ENCODE measurements around the gene KLHL17.
"Not testable (repeated sequence)": the region's sequence is repeated elsewhere in the genome, so short reads cannot be mapped to it uniquely, and the experiment has no call there.

The KLHL17 gene

GRCh38 chr1:982765-983436 is 22.5 kb downstream of the KLHL17 start:
- no peak for DNase-seq

- no peak for DNase-seq
Observed at GRCh38 chr1:983798-984475, 23.6 kb downstream of the KLHL17 start.

GRCh38 chr1:984476-984814 is 24.1 kb downstream of the KLHL17 start:
- DNase-seq = no peak

- DNase-seq = no peak
Observed at GRCh38 chr1:985126-985525, 24.7 kb downstream of the KLHL17 start.

GRCh38 chr1:988061-988460 is 27.7 kb downstream of the KLHL17 start:
- DNase-seq = not testable (repeated sequence)

GRCh38 chr1:991275-991674 is 30.9 kb downstream of the KLHL17 start:
- not testable (repeated sequence) for DNase-seq

GRCh38 chr1:991895-992294 is 31.5 kb downstream of the KLHL17 start:
- no peak for DNase-seq

GRCh38 chr1:992362-992761 is 32.0 kb downstream of the KLHL17 start:
- DNase-seq = no peak

- no peak for DNase-seq
Observed at GRCh38 chr1:993379-993995, 33.1 kb downstream of the KLHL17 start.

GRCh38 chr1:994546-994945 is 34.2 kb downstream of the KLHL17 start:
- not testable (repeated sequence) for DNase-seq

- no peak for DNase-seq
Observed at GRCh38 chr1:995665-996633, 35.6 kb downstream of the KLHL17 start.

GRCh38 chr1:996851-997712 is 36.7 kb downstream of the KLHL17 start:
- no peak for DNase-seq

- DNase-seq = no peak
Observed at GRCh38 chr1:997713-997992, 37.3 kb downstream of the KLHL17 start.

- no peak for DNase-seq
Observed at GRCh38 chr1:997993-998744, 37.8 kb downstream of the KLHL17 start.

GRCh38 chr1:998745-998994 is 38.3 kb downstream of the KLHL17 start:
- DNase-seq = no peak

GRCh38 chr1:998995-999724 is 38.8 kb downstream of the KLHL17 start:
- no peak for DNase-seq

GRCh38 chr1:999725-1000356 is 39.5 kb downstream of the KLHL17 start, which contains the start of gene HES4:
Gene HES4, minus strand, starts transcription at chr1:1000097. Its CDS starts 124 bp downstream, at chr1:999973.
- DNase-seq = no peak

GRCh38 chr1:1000357-1001056 is 40.1 kb downstream of the KLHL17 start:
- DNase-seq = no peak

GRCh38 chr1:1001057-1001783 is 40.8 kb downstream of the KLHL17 start:
- no peak for DNase-seq
